GM12878 (cell line): ENCODE results near the gene SOCS6.

ENCODE experiments used
- NFYA ChIP-seq: IDR thresholded peaks from 2 replicates; pipeline ENCODE4 v1.6.1; 2011; ENCODE audit warnings: low read depth, mild to moderate bottlenecking, low read length, improper control_type of control experiment, borderline replicate concordance
- TF ChIP-seq, protein P1 (sequence below): IDR thresholded peaks from 2 replicates; pipeline ENCODE4 v1.6.1; 2012; ENCODE audit warnings: low read length, inconsistent platforms

DNA sequence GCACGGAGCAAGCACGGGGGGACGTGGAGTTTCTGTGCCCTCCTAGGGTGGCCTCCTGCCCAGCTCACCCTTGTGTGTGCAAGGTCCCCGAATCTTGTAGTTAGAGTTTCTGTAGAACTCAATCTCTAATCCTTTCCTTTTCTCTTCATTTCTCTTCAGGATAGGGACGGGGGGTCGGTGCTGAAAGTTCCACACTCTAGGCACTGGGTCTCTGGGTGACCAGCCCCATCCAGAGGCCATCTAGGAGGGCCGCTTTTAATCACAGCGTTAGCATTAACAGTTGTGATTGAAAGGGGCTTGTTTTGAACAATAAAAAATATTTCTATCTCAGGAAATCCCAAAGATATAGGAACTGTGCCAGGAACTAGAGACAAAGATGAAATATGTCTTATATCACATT lies 10.5 kb downstream of the SOCS6 start:
- no peak for TF ChIP-seq NFYA
- TF ChIP-seq, protein P1, sequence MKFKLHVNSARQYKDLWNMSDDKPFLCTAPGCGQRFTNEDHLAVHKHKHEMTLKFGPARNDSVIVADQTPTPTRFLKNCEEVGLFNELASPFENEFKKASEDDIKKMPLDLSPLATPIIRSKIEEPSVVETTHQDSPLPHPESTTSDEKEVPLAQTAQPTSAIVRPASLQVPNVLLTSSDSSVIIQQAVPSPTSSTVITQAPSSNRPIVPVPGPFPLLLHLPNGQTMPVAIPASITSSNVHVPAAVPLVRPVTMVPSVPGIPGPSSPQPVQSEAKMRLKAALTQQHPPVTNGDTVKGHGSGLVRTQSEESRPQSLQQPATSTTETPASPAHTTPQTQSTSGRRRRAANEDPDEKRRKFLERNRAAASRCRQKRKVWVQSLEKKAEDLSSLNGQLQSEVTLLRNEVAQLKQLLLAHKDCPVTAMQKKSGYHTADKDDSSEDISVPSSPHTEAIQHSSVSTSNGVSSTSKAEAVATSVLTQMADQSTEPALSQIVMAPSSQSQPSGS: no peak
